Neural progenitor cell (in vitro differentiated cells): ENCODE measurements around the gene RASGRP3.

ENCODE experiments used
- CTCF ChIP-seq: fragments of 200-600 bp; sonication (generic); IDR thresholded peaks from 2 replicates; pipeline ENCODE4 v1.5.1; 2017; ENCODE audit warnings: antibody characterized with exemption, mild to moderate bottlenecking
- EZH2 ChIP-seq: fragments of 200-600 bp; sonication (generic); IDR thresholded peaks from 2 replicates; pipeline ENCODE4 v1.6.1; 2017; ENCODE audit warnings: antibody characterized with exemption, mild to moderate bottlenecking, moderate library complexity
- EZH2phosphoT487 ChIP-seq: fragments of 200-600 bp; sonication (generic); IDR thresholded peaks from 2 replicates; pipeline ENCODE4 v1.6.1; 2017; ENCODE audit warnings: antibody characterized with exemption

GRCh38 chr2:33560017-33560416 lies 83.6 kb downstream of the RASGRP3 start:
- TF ChIP-seq CTCF: no peak
- TF ChIP-seq EZH2phosphoT487: no peak
- no peak for TF ChIP-seq EZH2
